ENCODE measurements around the gene CPEB3. TPM values are rescaled to one million over a fixed set of nuclear protein-coding genes. Genes with fewer than 3 reads are reported as not detected.

The CPEB3 gene
- total and polyA plus RNA-seq, 9 of the 15 experiments (the other 6 are each of a cell fraction or from before 2014, with no cell fraction given) = 0.15 to 1.2 (median 0.51) TPM

- TF ChIP-seq ARID3B (CRISPR knock-in tag; IDR thresholded peaks at IDR 0.05; ENCODE audit: borderline replicate concordance) = no peak
- peak; percentile 82 for TF ChIP-seq ZNF592 (IDR thresholded peaks at IDR 0.05)
- no peak for TF ChIP-seq ZNF79 (CRISPR knock-in tag; IDR thresholded peaks at IDR 0.05; ENCODE audit: low read depth)
- no peak for TF ChIP-seq NR3C1 (CRISPR knock-in tag; IDR thresholded peaks at IDR 0.05)
- TF ChIP-seq ARNT (IDR thresholded peaks at IDR 0.05) = no peak
- TF ChIP-seq RBM22 (IDR thresholded peaks at IDR 0.05; ENCODE audit: low read depth, low read length, poor library complexity, severe bottlenecking) = no peak
- no peak for TF ChIP-seq MAX (CRISPR knock-in tag; IDR thresholded peaks at IDR 0.05)
- no peak for TF ChIP-seq CBX5 (IDR thresholded peaks at IDR 0.05; ENCODE audit: borderline replicate concordance, low read depth)
- no peak for TF ChIP-seq KHSRP (IDR thresholded peaks at IDR 0.05)
- no peak for TF ChIP-seq JUNB (CRISPR knock-in tag; conservative IDR thresholded peaks at IDR 0.05)
- peak; percentile 63 for TF ChIP-seq SPI1 (IDR thresholded peaks at IDR 0.05; ENCODE audit: borderline replicate concordance, low read depth, low read length)
- TF ChIP-seq ATF1 (CRISPR knock-in tag; IDR thresholded peaks at IDR 0.05) = no peak
- peak; percentile 40; the same call in 1 of the 2 replicates for TF ChIP-seq ATF1 (tag; IDR thresholded peaks at IDR 0.05)
Observed at GRCh38 chr10:92240289-92241157, 50.4 kb downstream of the CPEB3 start (continued).

All from K562 (cell line).